GM12873 (cell line): Measurements from ENCODE around the gene MORF4L1.

Source experiments
- CTCF ChIP-seq: IDR thresholded peaks from 2 replicates; pipeline ENCODE4 v1.5.1; 2012; ENCODE audit warnings: low read depth, mild to moderate bottlenecking, moderate library complexity, low read length, control low read depth; ENCODE audit not compliant: insufficient read depth; ENCODE audit errors: missing control alignments

Gene MORF4L1

GRCh38 chr15:78934655-78935023 is 61.9 kb downstream of the MORF4L1 start:
- no peak for TF ChIP-seq CTCF

GRCh38 chr15:78937132-78937739 is 64.5 kb downstream of the MORF4L1 start:
- no peak for TF ChIP-seq CTCF

DNA sequence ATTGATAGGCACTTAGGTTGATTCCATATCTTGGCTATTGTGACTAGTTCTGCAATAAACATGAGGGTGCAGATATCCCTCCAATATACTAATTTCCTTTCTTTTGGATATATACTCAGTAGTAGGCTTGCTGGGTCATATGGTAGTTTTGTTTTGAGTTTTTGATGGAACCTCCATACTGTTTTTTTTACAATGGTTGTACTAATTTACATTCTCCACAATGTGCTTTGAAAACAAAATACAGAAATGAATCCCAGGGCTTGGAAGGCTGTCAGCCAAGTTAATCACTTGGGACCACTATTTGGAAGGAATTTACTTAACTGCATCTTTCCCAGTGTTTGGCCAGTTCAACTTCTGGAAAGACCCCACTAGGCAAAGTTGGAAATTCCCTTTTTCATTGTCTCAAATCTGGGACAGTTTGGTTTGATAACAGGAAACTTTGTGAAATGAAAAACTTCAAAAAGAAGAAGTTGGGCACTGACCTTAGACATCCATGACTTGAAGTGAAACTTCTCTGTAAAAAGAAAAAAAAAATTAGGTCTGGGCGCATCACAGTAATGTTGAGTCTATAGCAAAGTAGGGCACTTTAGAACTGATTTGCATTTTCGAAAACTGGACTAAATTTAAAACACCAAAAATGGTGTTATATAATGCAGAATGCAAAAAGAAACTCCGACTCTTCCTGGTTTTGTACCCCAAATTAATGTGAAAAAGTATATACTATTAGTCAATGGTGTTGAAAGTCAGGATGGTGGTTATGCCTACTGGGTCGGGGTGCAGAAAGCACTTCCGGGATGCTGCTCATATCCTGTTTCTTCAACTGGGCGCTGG is 66.2 kb downstream of the MORF4L1 start:
- no peak for TF ChIP-seq CTCF

GRCh38 chr15:78942741-78943140 is 70.1 kb downstream of the MORF4L1 start:
- no peak for TF ChIP-seq CTCF

GRCh38 chr15:78943692-78944091 is 71.0 kb downstream of the MORF4L1 start:
- no peak for TF ChIP-seq CTCF

GRCh38 chr15:78944202-78944625 is 71.5 kb downstream of the MORF4L1 start:
- no peak for TF ChIP-seq CTCF

DNA sequence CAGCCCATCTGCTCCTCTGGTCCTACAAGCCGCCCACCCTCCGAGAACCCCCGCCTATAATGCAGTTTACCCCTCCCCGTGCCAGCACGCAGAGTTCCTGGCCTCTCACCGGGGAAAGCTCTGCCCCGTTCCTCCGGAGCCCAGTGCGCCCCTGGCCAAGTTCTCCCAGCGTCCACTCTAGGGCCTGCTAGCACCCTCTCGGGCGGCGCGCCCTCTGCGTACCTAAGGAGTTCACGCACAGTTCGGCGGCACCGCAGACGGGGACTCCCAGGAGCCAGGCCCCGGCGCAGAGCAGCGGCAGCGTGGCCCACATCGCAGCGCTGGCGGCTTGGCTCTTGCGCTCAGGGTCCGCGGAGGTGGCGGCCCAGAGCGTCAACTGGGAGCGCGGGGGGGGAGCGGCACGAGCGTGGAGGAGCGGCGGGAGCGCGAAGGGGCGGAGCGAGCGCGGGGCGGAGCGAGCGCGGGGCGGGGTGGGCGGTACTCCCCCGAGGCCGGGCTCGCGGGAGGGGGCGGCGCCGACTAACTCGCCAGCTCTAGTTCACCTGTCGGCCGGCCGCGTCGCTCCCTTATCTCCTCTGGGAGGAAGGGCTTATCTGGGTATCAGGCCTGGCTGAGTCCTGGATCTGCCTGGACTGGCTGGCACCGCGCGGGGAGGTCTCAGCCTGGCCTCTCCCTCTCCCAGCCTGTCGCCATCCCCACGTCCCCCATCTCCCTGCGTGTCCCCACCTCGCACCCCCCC is 72.1 kb downstream of the MORF4L1 start, which contains the start of gene CTSH:
CTSH (minus strand) TSS at position 378 of the 739 bp plus-strand sequence; CDS start at position 313, 65 bp downstream.
- no peak for TF ChIP-seq CTCF
